Measurements from ENCODE around the gene PTPRC.
A peak's percentile ranks its signal among the peaks of the same experiment; 100 is the strongest.

PTPRC gene

DNA sequence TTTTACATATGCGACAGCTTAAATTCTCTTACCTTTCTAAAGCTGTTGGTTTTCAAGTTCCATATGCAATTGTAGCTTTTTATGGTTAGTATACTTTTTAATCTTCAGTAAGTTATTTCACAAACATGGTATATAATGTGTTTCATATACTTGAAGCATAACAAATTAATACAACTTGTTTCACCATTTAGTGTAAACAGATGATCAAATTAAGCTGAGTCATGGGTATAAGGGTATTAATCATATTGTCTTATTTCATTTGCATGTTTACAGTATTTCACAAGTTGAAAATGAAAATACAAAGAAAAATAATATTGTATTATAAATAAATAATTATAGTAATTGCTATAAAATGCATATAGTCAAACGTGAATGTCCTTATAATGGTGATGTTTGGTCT lies 92.1 kb downstream of the PTPRC start:
- no peak for DNase-seq
- H4K8ac ChIP-seq (ENCODE audit: low read depth, low read length): no peak overlapping the region
- H3K27me3 ChIP-seq (ENCODE audit: insufficient read depth, low read length, poor library complexity): no peaks in the 10 kb centered on the region
- no peak overlapping the region for H3K4ac ChIP-seq (ENCODE audit: low read depth, low read length)
- no peak overlapping the region for H3K27ac ChIP-seq (ENCODE audit: low read depth, low read length)
- no peak overlapping the region for H4K5ac ChIP-seq (ENCODE audit: low read length)
- no peak overlapping the region for H3K18ac ChIP-seq (ENCODE audit: low read length)
- no peaks in the 10 kb centered on the region for H3K79me2 ChIP-seq (ENCODE audit: control insufficient read depth, insufficient read depth, low read length)
- no peaks in the 10 kb centered on the region for H3K4me1 ChIP-seq (ENCODE audit: control insufficient read depth, low read depth, low read length)
- no peak overlapping the region for H3K9ac ChIP-seq (ENCODE audit: low read length)
- H3K4me2 ChIP-seq (ENCODE audit: low read length): no peak overlapping the region
- no peak overlapping the region for H2AK5ac ChIP-seq (ENCODE audit: low read length)
- H2BK15ac ChIP-seq (replicated peaks; ENCODE audit: low read depth): no peak overlapping the region
- no peak overlapping the region for H3K4me3 ChIP-seq (ENCODE audit: low read length)
- WGBS (ENCODE audit: extremely low coverage, insufficient coverage, low lambda C conversion rate): no CpG with 5 or more reads among the region's 2 CpGs
- no peaks in the 10 kb centered on the region for H3K36me3 ChIP-seq (ENCODE audit: control insufficient read depth, insufficient read depth, low read length)
- no peak overlapping the region for H3K23ac ChIP-seq (ENCODE audit: low read length)
- H3K79me1 ChIP-seq (ENCODE audit: low read length): no peaks in the 10 kb centered on the region
- H2BK120ac ChIP-seq (ENCODE audit: low read depth, low read length): no peak overlapping the region
- H3K56ac ChIP-seq (ENCODE audit: low read length): no peak overlapping the region
- H2BK5ac ChIP-seq (ENCODE audit: low read length): no peak overlapping the region

DNA sequence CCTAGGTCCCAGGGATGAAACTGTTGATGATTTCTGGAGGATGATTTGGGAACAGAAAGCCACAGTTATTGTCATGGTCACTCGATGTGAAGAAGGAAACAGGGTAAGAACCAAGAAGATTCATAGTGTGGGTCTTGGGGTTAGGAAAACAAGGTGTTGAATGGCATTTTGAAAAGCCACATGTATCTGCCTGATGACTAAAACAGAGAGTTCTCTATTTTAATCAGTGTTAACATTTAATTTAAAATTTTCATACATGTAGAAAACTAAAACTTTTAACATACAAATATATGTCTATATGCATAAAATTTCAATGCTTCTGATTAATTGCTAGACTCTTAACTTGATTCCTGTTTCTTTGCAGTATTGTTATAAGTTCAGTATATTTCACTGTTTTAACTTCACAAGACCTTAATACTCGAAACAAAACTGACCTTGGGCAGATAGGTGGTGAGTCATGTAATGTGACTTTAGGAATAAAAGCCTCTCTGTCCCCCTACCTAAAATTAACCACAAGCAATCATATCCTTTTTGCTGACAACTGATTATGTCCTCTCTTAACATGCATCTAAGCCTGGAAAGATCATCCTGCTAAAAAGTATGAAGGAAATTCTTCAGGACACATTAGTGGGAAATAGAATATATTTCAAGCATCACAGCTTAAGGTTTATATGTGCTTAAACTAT lies 95.6 kb downstream of the PTPRC start:
- no CpG with 5 or more reads among the region's 2 CpGs for WGBS (ENCODE audit: extremely low coverage, insufficient coverage, low lambda C conversion rate)
- Histone ChIP-seq H3K79me1 (ENCODE audit: low read length) (no peaks in the 10 kb centered on the region), H3K27me3 (ENCODE audit: insufficient read depth, low read length, poor library complexity) (no peaks in the 10 kb centered on the region), H3K56ac (ENCODE audit: low read length) (no peak overlapping the region), H3K27ac (ENCODE audit: low read depth, low read length) (no peak overlapping the region), H2BK5ac (ENCODE audit: low read length) (no peak overlapping the region), H4K8ac (ENCODE audit: low read depth, low read length) (no peak overlapping the region), H3K23ac (ENCODE audit: low read length) (no peak overlapping the region), H2BK120ac (ENCODE audit: low read depth, low read length) (no peak overlapping the region), H3K36me3 (ENCODE audit: control insufficient read depth, insufficient read depth, low read length) (no peaks in the 10 kb centered on the region), H3K18ac (ENCODE audit: low read length) (no peak overlapping the region), H3K79me2 (ENCODE audit: control insufficient read depth, insufficient read depth, low read length) (no peaks in the 10 kb centered on the region), H2BK15ac (replicated peaks; ENCODE audit: low read depth) (no peak overlapping the region), H3K4me2 (ENCODE audit: low read length) (no peak overlapping the region), H3K4ac (ENCODE audit: low read depth, low read length) (no peak overlapping the region), H3K4me3 (ENCODE audit: low read length) (no peak overlapping the region), H4K5ac (ENCODE audit: low read length) (no peak overlapping the region), H3K9ac (ENCODE audit: low read length) (no peak overlapping the region), H3K4me1 (ENCODE audit: control insufficient read depth, low read depth, low read length) (no peaks in the 10 kb centered on the region), H2AK5ac (ENCODE audit: low read length) (no peak overlapping the region)
- DNase-seq: no peak

DNA sequence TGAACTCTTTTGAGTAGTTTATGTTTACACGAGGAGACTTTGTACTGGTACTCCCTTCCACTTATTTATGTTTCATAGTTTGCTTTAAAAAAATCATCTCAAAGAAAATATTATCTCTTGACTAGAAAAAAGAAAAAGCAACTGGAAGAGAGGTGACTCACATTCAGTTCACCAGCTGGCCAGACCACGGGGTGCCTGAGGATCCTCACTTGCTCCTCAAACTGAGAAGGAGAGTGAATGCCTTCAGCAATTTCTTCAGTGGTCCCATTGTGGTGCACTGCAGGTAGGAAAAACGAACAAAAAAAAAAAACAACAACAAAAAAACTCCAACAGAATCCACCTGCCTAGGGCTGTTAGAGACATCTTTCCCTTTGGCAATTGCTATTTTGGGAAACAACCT lies 102.9 kb downstream of the PTPRC start:
- Histone ChIP-seq H3K18ac (ENCODE audit: low read length) (no peak overlapping the region), H3K79me2 (ENCODE audit: control insufficient read depth, insufficient read depth, low read length) (no peaks in the 10 kb centered on the region), H3K4me3 (ENCODE audit: low read length) (no peak overlapping the region), H3K23ac (ENCODE audit: low read length) (no peak overlapping the region), H2AK5ac (ENCODE audit: low read length) (no peak overlapping the region), H3K27me3 (ENCODE audit: insufficient read depth, low read length, poor library complexity) (no peaks in the 10 kb centered on the region), H3K4me1 (ENCODE audit: control insufficient read depth, low read depth, low read length) (no peaks in the 10 kb centered on the region), H3K27ac (ENCODE audit: low read depth, low read length) (no peak overlapping the region), H3K36me3 (ENCODE audit: control insufficient read depth, insufficient read depth, low read length) (no peaks in the 10 kb centered on the region), H2BK15ac (replicated peaks; ENCODE audit: low read depth) (no peak overlapping the region), H3K4me2 (ENCODE audit: low read length) (no peak overlapping the region), H3K4ac (ENCODE audit: low read depth, low read length) (no peak overlapping the region), H3K79me1 (ENCODE audit: low read length) (no peaks in the 10 kb centered on the region), H3K56ac (ENCODE audit: low read length) (no peak overlapping the region), H3K9ac (ENCODE audit: low read length) (no peak overlapping the region), H2BK120ac (ENCODE audit: low read depth, low read length) (no peak overlapping the region), H2BK5ac (ENCODE audit: low read length) (no peak overlapping the region), H4K8ac (ENCODE audit: low read depth, low read length) (no peak overlapping the region), H4K5ac (ENCODE audit: low read length) (no peak overlapping the region)
- peak; percentile 1 for DNase-seq
- WGBS (ENCODE audit: extremely low coverage, insufficient coverage, low lambda C conversion rate): no CpG with 5 or more reads among the region's 3 CpGs

DNA sequence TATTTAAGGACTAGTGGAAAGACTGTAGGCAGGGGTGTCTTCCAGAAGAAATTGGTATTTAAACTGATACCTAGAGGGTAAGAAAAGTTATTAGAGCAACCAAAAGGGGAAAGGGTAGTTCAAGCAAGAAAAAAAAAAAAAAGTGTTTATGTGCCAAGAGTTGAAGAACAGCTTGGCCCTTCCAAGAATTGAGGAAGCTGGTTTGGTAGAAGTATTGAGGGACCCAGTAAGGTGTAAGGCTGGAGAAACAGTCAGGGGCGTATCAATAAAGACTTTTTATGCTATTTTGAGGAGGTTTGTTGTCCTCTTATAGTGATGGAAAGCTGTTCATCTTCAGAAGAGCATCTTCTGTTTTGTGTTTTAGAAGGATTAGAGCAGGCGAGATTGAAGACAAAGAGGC lies 108.3 kb downstream of the PTPRC start:
- H3K4ac ChIP-seq (ENCODE audit: low read depth, low read length): no peak overlapping the region
- no peak overlapping the region for H3K27ac ChIP-seq (ENCODE audit: low read depth, low read length)
- no peak overlapping the region for H3K56ac ChIP-seq (ENCODE audit: low read length)
- no peak overlapping the region for H3K9ac ChIP-seq (ENCODE audit: low read length)
- H3K4me3 ChIP-seq (ENCODE audit: low read length): no peak overlapping the region
- no peak overlapping the region for H3K23ac ChIP-seq (ENCODE audit: low read length)
- H4K5ac ChIP-seq (ENCODE audit: low read length): no peak overlapping the region
- no peak overlapping the region for H2BK120ac ChIP-seq (ENCODE audit: low read depth, low read length)
- H4K8ac ChIP-seq (ENCODE audit: low read depth, low read length): no peak overlapping the region
- no peak overlapping the region for H3K4me2 ChIP-seq (ENCODE audit: low read length)
- no peaks in the 10 kb centered on the region for H3K79me1 ChIP-seq (ENCODE audit: low read length)
- H3K79me2 ChIP-seq (ENCODE audit: control insufficient read depth, insufficient read depth, low read length): no peaks in the 10 kb centered on the region
- DNase-seq: no peak
- no peaks in the 10 kb centered on the region for H3K4me1 ChIP-seq (ENCODE audit: control insufficient read depth, low read depth, low read length)
- no peak overlapping the region for H2BK5ac ChIP-seq (ENCODE audit: low read length)
- no peak overlapping the region for H2BK15ac ChIP-seq (replicated peaks; ENCODE audit: low read depth)
- no peaks in the 10 kb centered on the region for H3K36me3 ChIP-seq (ENCODE audit: control insufficient read depth, insufficient read depth, low read length)
- no CpG with 5 or more reads among the region's 2 CpGs for WGBS (ENCODE audit: extremely low coverage, insufficient coverage, low lambda C conversion rate)
- no peak overlapping the region for H2AK5ac ChIP-seq (ENCODE audit: low read length)
- no peak overlapping the region for H3K18ac ChIP-seq (ENCODE audit: low read length)
- no peaks in the 10 kb centered on the region for H3K27me3 ChIP-seq (ENCODE audit: insufficient read depth, low read length, poor library complexity)

DNA sequence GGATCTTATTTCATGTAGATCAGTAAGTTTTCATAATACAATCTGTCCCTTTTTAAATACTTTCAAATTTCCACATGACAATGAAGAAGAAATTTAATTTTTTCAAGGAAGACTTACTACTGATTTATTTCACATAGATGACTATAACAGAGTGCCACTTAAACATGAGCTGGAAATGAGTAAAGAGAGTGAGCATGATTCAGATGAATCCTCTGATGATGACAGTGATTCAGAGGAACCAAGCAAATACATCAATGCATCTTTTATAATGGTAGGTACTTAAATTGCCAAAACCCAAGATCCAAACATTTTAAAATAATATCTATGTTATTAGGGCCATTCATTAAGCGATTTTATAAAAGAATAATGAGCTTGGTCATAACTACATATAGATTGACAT lies 110.4 kb downstream of the PTPRC start:
- H2BK120ac ChIP-seq (ENCODE audit: low read depth, low read length): no peak overlapping the region
- no peak overlapping the region for H4K8ac ChIP-seq (ENCODE audit: low read depth, low read length)
- H4K5ac ChIP-seq (ENCODE audit: low read length): no peak overlapping the region
- H3K18ac ChIP-seq (ENCODE audit: low read length): no peak overlapping the region
- H2BK15ac ChIP-seq (replicated peaks; ENCODE audit: low read depth): no peak overlapping the region
- no peak for DNase-seq
- no CpG with 5 or more reads among the region's 1 CpG for WGBS (ENCODE audit: extremely low coverage, insufficient coverage, low lambda C conversion rate)
- H2BK5ac ChIP-seq (ENCODE audit: low read length): no peak overlapping the region
- no peaks in the 10 kb centered on the region for H3K36me3 ChIP-seq (ENCODE audit: control insufficient read depth, insufficient read depth, low read length)
- no peak overlapping the region for H3K23ac ChIP-seq (ENCODE audit: low read length)
- no peaks in the 10 kb centered on the region for H3K27me3 ChIP-seq (ENCODE audit: insufficient read depth, low read length, poor library complexity)
- H3K4ac ChIP-seq (ENCODE audit: low read depth, low read length): no peak overlapping the region
- H3K79me2 ChIP-seq (ENCODE audit: control insufficient read depth, insufficient read depth, low read length): no peaks in the 10 kb centered on the region
- H3K9ac ChIP-seq (ENCODE audit: low read length): no peak overlapping the region
- no peak overlapping the region for H3K4me2 ChIP-seq (ENCODE audit: low read length)
- no peaks in the 10 kb centered on the region for H3K4me1 ChIP-seq (ENCODE audit: control insufficient read depth, low read depth, low read length)
- no peaks in the 10 kb centered on the region for H3K79me1 ChIP-seq (ENCODE audit: low read length)
- no peak overlapping the region for H3K56ac ChIP-seq (ENCODE audit: low read length)
- no peak overlapping the region for H3K4me3 ChIP-seq (ENCODE audit: low read length)
- H2AK5ac ChIP-seq (ENCODE audit: low read length): no peak overlapping the region
- no peak overlapping the region for H3K27ac ChIP-seq (ENCODE audit: low read depth, low read length)

DNA sequence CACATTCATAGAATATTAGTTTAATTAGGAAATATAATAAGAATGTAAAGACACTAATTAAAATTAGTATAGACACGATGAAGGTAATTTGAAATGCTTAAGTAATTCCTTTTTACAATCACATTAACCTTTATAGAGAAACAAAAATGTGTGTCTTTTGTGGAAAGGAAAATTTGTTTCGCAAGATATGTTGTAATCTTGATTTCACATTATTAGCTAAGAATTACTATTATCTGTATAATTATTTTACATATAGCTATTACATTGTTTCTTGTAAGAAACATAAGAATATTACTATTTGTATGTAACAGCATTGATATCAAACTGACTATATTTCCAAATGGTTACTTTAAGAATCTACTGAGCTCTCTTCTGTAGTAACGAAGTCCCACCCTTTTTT lies 111.2 kb downstream of the PTPRC start:
- no peaks in the 10 kb centered on the region for H3K79me2 ChIP-seq (ENCODE audit: control insufficient read depth, insufficient read depth, low read length)

More for the DNA sequence above, 111.2 kb downstream of the PTPRC start:
- H3K79me1 ChIP-seq (ENCODE audit: low read length): no peaks in the 10 kb centered on the region
- no peak overlapping the region for H3K27ac ChIP-seq (ENCODE audit: low read depth, low read length)
- H2AK5ac ChIP-seq (ENCODE audit: low read length): no peak overlapping the region
- H3K4ac ChIP-seq (ENCODE audit: low read depth, low read length): no peak overlapping the region
- WGBS (ENCODE audit: extremely low coverage, insufficient coverage, low lambda C conversion rate): no CpG with 5 or more reads among the region's 3 CpGs
- no peaks in the 10 kb centered on the region for H3K27me3 ChIP-seq (ENCODE audit: insufficient read depth, low read length, poor library complexity)
- H3K56ac ChIP-seq (ENCODE audit: low read length): no peak overlapping the region
- H3K4me3 ChIP-seq (ENCODE audit: low read length): no peak overlapping the region
- no peak overlapping the region for H2BK5ac ChIP-seq (ENCODE audit: low read length)
- H4K8ac ChIP-seq (ENCODE audit: low read depth, low read length): no peak overlapping the region
- H3K4me2 ChIP-seq (ENCODE audit: low read length): no peak overlapping the region
- no peak overlapping the region for H2BK120ac ChIP-seq (ENCODE audit: low read depth, low read length)
- no peaks in the 10 kb centered on the region for H3K4me1 ChIP-seq (ENCODE audit: control insufficient read depth, low read depth, low read length)
- no peak overlapping the region for H3K9ac ChIP-seq (ENCODE audit: low read length)
- DNase-seq: no peak
- no peak overlapping the region for H4K5ac ChIP-seq (ENCODE audit: low read length)
- no peaks in the 10 kb centered on the region for H3K36me3 ChIP-seq (ENCODE audit: control insufficient read depth, insufficient read depth, low read length)
- H2BK15ac ChIP-seq (replicated peaks; ENCODE audit: low read depth): no peak overlapping the region
- H3K23ac ChIP-seq (ENCODE audit: low read length): no peak overlapping the region
- H3K18ac ChIP-seq (ENCODE audit: low read length): no peak overlapping the region

All from mesendoderm (in vitro differentiated cells).